ENCODE measurements around the gene ADAMTS14. TPM values are rescaled to one million over a fixed set of nuclear protein-coding genes. Genes with fewer than 3 reads are reported as not detected.
"Not testable (repeated sequence)": the region's sequence is repeated elsewhere in the genome, so short reads cannot be mapped to it uniquely, and the experiment has no call there.

ADAMTS14 gene
- total RNA-seq, 1 experiment from 2014 or later = 1.9 TPM

GRCh38 chr10:70639640-70640383, 32.5 kb upstream of the ADAMTS14 start:
- H4K20me1 ChIP-seq (ENCODE audit: insufficient read depth); POLR2A ChIA-PET (ENCODE audit: unreplicated experiment); BruUV-seq (replicated peaks); H3K36me3 ChIP-seq (ENCODE audit: low read depth); H3K79me2 ChIP-seq (ENCODE audit: low read depth); H3K27me3 ChIP-seq (ENCODE audit: insufficient read depth, low read depth); H3K4me1 ChIP-seq (replicated peaks; ENCODE audit: insufficient read depth); H3K27ac ChIP-seq; H3K9me2 ChIP-seq (ENCODE audit: insufficient read depth); H3F3A ChIP-seq (ENCODE audit: insufficient read depth, low read depth); H3K4me2 ChIP-seq; H3K4me3 ChIP-seq; H2AFZ ChIP-seq; DNase-seq; H3K9me3 ChIP-seq (ENCODE audit: insufficient read depth, low read depth); intact Hi-C loops (cut with micrococcal nuclease; ENCODE audit: unreplicated experiment): not testable (repeated sequence)
- CTCF ChIA-PET = interaction anchor here (0.8 kb wide), 1 partner anchor 11 kb away, joined by 11 read pairs; no protein-coding TSS in a partner anchor

GRCh38 chr10:70643272-70643671, 29.0 kb upstream of the ADAMTS14 start:
- not testable (repeated sequence) for BruUV-seq (replicated peaks)

GRCh38 chr10:70644959-70645358, 27.3 kb upstream of the ADAMTS14 start:
- H3K27ac ChIP-seq; DNase-seq; H3K9me3 ChIP-seq (ENCODE audit: insufficient read depth, low read depth); H3F3A ChIP-seq (ENCODE audit: insufficient read depth, low read depth); H3K36me3 ChIP-seq (ENCODE audit: low read depth); intact Hi-C loops (cut with micrococcal nuclease; ENCODE audit: unreplicated experiment); H3K4me3 ChIP-seq; H4K20me1 ChIP-seq (ENCODE audit: insufficient read depth); H3K9me2 ChIP-seq (ENCODE audit: insufficient read depth); H3K4me2 ChIP-seq; H3K79me2 ChIP-seq (ENCODE audit: low read depth); BruUV-seq (replicated peaks); H3K27me3 ChIP-seq (ENCODE audit: insufficient read depth, low read depth); H2AFZ ChIP-seq; CTCF ChIA-PET: not testable (repeated sequence)
- POLR2A ChIA-PET (ENCODE audit: unreplicated experiment) = interaction anchor here (0.7 kb wide), 1 partner anchor 1565 kb away, joined by 7 read pairs; no protein-coding TSS in a partner anchor
- H3K4me1 ChIP-seq (replicated peaks; ENCODE audit: insufficient read depth) = peaks cover 17% of the 10 kb centered on the region

More at GRCh38 chr10:70643272-70643671, 29.0 kb upstream of the ADAMTS14 start:
- DNase-seq; H2AFZ ChIP-seq; CTCF ChIA-PET; H3F3A ChIP-seq (ENCODE audit: insufficient read depth, low read depth); H3K9me3 ChIP-seq (ENCODE audit: insufficient read depth, low read depth); H3K27me3 ChIP-seq (ENCODE audit: insufficient read depth, low read depth); POLR2A ChIA-PET (ENCODE audit: unreplicated experiment); H3K4me2 ChIP-seq; intact Hi-C loops (cut with micrococcal nuclease; ENCODE audit: unreplicated experiment); H3K79me2 ChIP-seq (ENCODE audit: low read depth); H3K27ac ChIP-seq; H3K9me2 ChIP-seq (ENCODE audit: insufficient read depth); H4K20me1 ChIP-seq (ENCODE audit: insufficient read depth); H3K4me3 ChIP-seq; H3K4me1 ChIP-seq (replicated peaks; ENCODE audit: insufficient read depth); H3K36me3 ChIP-seq (ENCODE audit: low read depth): not testable (repeated sequence)

GRCh38 chr10:70647086-70647485, 25.2 kb upstream of the ADAMTS14 start:
- no peaks in the 10 kb centered on the region for H3K9me2 ChIP-seq (ENCODE audit: insufficient read depth)
- BruUV-seq (replicated peaks) = no TSS peak
- H3K27me3 ChIP-seq (ENCODE audit: insufficient read depth, low read depth) = no peaks in the 10 kb centered on the region
- peak in 1 of 2 experiments; percentile 50 for DNase-seq
- CTCF ChIA-PET = no interaction called here
- peaks cover 30% of the 10 kb centered on the region for H3K4me1 ChIP-seq (replicated peaks; ENCODE audit: insufficient read depth)
- peaks cover 11% of the 10 kb centered on the region; the same call in 1 of the 2 replicates for H3F3A ChIP-seq (ENCODE audit: insufficient read depth, low read depth)
- no peak for TF ChIP-seq EZH2 (IDR thresholded peaks at IDR 0.05; ENCODE audit: low read depth)
- TF ChIP-seq CTCF (conservative IDR thresholded peaks at IDR 0.05) = no peak
- intact Hi-C loops (cut with micrococcal nuclease; ENCODE audit: unreplicated experiment) = no loop called here
- H3K4me3 ChIP-seq = no peak overlapping the region
- H3K79me2 ChIP-seq (ENCODE audit: low read depth) = no peaks in the 10 kb centered on the region
- no peaks in the 10 kb centered on the region for H4K20me1 ChIP-seq (ENCODE audit: insufficient read depth)
- H2AFZ ChIP-seq = no peak overlapping the region
- peaks cover 7% of the 10 kb centered on the region; the same call in 1 of the 2 replicates for H3K9me3 ChIP-seq (ENCODE audit: insufficient read depth, low read depth)
- no peaks in the 10 kb centered on the region for H3K36me3 ChIP-seq (ENCODE audit: low read depth)
- no peak overlapping the region for H3K27ac ChIP-seq
- POLR2A ChIA-PET (ENCODE audit: unreplicated experiment) = no interaction called here
- H3K4me2 ChIP-seq = no peak overlapping the region
